GM18907 (cell line): ENCODE data around the gene KIRREL3.
A peak's percentile ranks its signal among the peaks of the same experiment; 100 is the strongest.

Source experiments
- ATAC-seq: cut with Tn5 transposase; IDR thresholded peaks from one replicate; pipeline ENCODE4 v1.9.1; 2021; ENCODE audit warnings: mild to moderate bottlenecking, moderate library complexity; ENCODE audit not compliant: unreplicated experiment

The KIRREL3 gene

GRCh38 chr11:126720539-126721235 lies 279.9 kb downstream of the KIRREL3 start:
- no peak for ATAC-seq

DNA sequence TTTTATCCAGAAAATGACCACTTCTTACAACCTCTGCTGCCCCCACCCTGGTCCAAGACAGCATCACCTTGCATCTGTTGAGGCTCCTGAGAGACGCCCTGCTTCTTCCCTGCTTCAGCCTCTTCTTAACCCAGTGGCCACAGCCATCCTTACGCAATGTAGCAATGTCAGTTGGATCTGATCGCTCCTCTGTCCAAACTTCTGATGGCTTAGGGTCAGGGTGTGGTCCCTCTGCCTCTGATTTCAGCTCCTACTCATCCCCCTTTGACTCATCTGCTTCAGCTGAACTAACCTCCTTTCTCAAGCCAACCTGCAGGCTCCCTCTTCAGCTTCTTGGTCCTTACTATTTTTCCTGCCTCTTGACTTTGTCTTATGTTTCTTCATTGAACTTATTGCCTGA lies 280.8 kb downstream of the KIRREL3 start:
- ATAC-seq = no peak

GRCh38 chr11:126718276-126718675 lies 282.3 kb downstream of the KIRREL3 start:
- no peak for ATAC-seq

GRCh38 chr11:126716456-126717083 lies 284.0 kb downstream of the KIRREL3 start:
- ATAC-seq = peak; percentile 62

- ATAC-seq = no peak
These were observed 286.8 kb downstream of the KIRREL3 start for GRCh38 chr11:126713806-126714205.

DNA sequence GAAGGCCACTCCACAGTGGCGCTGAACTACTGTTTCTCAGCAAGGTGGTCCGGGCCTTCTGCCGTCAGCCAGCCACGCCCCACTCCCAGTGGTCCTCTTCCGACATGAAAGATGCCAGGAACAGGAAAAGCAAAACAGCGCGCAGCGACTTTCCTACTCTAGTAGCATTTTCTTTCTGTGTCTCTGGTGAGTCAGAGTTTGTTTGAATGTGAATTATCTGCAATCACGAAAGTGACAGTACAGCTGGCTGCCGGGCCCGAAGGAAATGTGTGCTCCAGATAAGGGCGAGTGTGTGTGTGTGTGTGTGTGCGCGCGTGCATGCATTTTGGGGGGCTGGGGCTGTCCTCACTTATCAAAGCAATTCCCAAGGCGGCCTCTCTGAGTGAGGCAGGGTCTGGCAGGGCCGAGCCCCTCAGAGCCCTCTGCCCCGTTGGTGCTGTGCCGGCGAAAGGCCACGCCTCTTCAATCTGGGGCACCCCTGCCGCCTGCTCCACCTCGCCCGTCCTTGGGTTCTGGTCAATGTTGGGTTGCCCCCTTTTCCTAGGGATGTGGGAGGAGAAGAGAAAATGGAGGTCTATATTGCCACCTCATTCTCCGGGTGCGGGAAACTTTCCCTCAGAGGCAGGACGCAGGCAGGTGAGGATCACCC lies 288.5 kb downstream of the KIRREL3 start:
- ATAC-seq = no peak

DNA sequence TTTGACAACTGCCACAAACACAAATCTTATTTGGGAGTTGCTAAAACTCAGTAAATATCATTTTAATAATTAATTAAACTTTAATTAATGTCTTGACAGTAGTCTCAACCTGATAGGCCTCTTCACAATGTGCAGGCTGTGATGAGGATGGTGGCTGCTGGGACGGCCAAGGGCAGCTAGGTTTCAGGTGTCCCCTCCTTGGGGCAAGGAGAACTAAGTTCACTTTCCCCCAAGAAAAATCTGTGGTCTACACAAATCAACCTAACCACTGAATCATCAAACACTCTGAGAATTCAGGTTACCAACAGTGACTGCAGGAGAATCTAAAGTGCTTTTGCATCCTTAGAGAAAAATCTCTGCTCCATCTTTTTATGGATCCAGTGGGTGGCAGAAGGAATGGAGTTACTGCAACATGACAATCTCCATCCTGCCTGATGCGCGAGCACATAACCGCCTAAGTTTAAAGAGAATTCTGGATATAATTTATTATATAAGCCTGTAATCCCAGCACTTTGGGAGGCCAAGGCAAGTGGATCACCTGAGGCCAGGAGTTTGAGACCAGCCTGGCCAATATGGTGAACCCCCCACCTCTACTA lies 289.7 kb downstream of the KIRREL3 start:
- ATAC-seq = no peak

- no peak for ATAC-seq
These were observed 293.1 kb downstream of the KIRREL3 start for GRCh38 chr11:126707498-126707897.

- no peak for ATAC-seq
These were observed 296.5 kb downstream of the KIRREL3 start for GRCh38 chr11:126704096-126704495.

- no peak for ATAC-seq
These were observed 296.9 kb downstream of the KIRREL3 start for GRCh38 chr11:126703662-126704061.

- no peak for ATAC-seq
These were observed 297.6 kb downstream of the KIRREL3 start for GRCh38 chr11:126702987-126703386.

DNA sequence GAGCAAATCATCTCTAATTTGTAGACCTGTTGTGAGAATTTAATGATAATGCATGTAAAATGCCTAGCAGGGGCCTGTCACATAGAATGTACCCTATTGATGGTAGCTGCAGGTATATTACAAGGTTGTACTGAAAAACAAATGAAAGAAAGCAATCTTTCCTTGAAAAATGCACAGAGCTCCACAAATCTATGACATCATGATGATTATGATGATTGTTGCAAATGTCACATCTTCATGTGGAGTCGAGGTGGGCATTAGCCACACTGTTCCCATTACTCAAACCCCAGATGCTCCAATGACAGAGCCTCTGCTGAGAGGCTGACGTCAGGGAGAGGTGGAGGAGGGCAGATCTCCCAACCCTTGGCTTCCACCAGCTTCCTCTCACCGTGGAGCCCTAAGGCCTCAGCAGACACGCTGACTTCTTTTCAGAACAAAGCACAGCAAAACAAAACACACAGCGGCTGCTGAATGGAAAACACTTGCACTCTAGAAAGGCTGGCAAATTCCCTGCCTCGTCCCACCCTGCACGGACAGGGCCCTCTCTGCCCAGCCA lies 298.3 kb downstream of the KIRREL3 start:
- no peak for ATAC-seq

GRCh38 chr11:126701520-126701897 lies 299.1 kb downstream of the KIRREL3 start:
- ATAC-seq = no peak

GRCh38 chr11:126700768-126701519 lies 299.6 kb downstream of the KIRREL3 start:
- peak; percentile 60 for ATAC-seq

DNA sequence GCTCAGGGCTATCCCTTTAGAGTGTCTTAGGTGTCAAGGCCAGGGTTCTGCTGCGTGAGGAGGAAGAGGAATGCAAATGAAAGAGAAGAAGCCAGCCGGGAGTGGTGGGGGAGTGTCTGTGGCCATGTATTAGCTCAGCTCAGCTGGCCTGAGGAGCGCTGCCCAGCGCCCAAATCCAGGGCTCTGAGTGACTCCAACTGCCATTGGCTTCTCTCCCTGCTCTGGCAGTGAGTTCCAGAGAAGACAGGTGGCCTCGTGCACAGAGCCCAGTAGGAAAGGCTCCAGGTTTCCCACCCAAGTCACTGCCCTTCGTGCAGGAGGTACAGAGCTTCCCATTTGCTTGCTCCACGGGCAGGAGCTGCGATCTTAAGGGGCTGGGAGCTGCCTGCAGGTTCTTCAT lies 302.0 kb downstream of the KIRREL3 start:
- no peak for ATAC-seq

GRCh38 chr11:126697936-126698335 lies 302.6 kb downstream of the KIRREL3 start:
- no peak for ATAC-seq

GRCh38 chr11:126696982-126697381 lies 303.6 kb downstream of the KIRREL3 start:
- ATAC-seq = no peak

- no peak for ATAC-seq
These were observed 305.3 kb downstream of the KIRREL3 start for GRCh38 chr11:126695293-126695692.

DNA sequence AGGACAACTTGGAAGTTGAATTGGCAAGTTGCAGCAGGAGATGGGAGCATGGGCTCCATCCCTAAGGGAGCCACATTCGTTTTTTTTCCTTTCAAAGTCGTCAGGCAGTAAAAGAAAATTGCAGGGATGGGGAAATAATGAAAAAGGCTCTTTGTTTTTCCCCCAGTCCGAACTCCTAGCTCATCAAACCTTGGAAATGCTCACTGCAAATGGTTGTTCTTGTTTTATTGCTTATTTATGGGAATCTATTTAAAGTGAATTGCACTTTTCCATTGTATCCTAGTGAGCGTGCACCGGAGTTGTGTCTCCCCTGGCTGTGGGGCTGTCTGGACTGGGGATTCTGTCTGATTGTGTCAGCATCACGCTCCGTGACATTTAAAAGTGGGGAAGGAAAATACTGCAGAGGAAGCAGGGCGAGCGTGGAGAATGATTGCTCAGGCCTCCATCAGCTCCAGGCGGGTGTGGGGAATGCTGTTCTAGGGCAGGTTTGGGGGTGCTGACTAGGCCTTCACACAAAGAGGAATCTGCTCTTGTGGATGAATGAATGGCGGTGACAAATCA lies 306.4 kb downstream of the KIRREL3 start:
- no peak for ATAC-seq

- no peak for ATAC-seq
These were observed 313.1 kb downstream of the KIRREL3 start for GRCh38 chr11:126687477-126687876.
